HUES6 (cell line): ENCODE data around the gene TRIM52.
"Not testable (repeated sequence)": the region's sequence is repeated elsewhere in the genome, so short reads cannot be mapped to it uniquely, and the experiment has no call there.

Experiments
- H3K27ac ChIP-seq: 2 replicates; pipeline ENCODE4 v1.7.0; 2013; ENCODE audit warnings: low read depth, mild to moderate bottlenecking, low read length, inconsistent platforms
- H3K27me3 ChIP-seq: 2 replicates; pipeline ENCODE4 v1.6.1; 2013; ENCODE audit warnings: low read length; ENCODE audit not compliant: control insufficient read depth, insufficient read depth
- H3K36me3 ChIP-seq: 2 replicates; pipeline ENCODE4 v1.6.1; 2013; ENCODE audit warnings: low read length; ENCODE audit not compliant: control insufficient read depth, insufficient read depth
- H3K4me1 ChIP-seq: 2 replicates; pipeline ENCODE4 v1.6.1; 2013; ENCODE audit warnings: low read length; ENCODE audit not compliant: control insufficient read depth, insufficient read depth
- H3K4me3 ChIP-seq: 2 replicates; pipeline ENCODE4 v1.5.1; 2013; ENCODE audit warnings: low read depth, low read length
- H3K9ac ChIP-seq: one replicate; pipeline ENCODE4 v1.6.1; 2013; ENCODE audit warnings: mild to moderate bottlenecking, low read length
- H3K9me3 ChIP-seq: 2 replicates; pipeline ENCODE4 v1.6.1; 2013; ENCODE audit warnings: low read depth, low read length; ENCODE audit not compliant: control insufficient read depth, insufficient read depth

TRIM52 gene

DNA sequence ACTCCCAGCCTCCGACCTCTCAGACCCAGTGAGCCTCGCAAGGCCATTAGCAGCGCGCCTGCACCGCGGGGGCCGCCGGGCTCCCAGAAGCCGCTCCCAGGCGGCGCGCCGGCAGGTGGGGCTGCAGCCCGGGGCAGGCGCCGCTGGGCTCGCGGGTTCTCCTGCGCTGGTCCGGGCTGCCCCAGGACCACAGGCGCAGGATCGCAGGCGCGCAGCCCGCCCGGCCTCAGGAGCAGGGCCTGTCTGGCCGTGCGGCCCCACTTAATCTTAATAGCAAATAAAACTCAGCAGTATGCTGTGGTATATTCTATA is 12.4 kb upstream of the TRIM52 start:
- not testable (repeated sequence) for H3K9me3 ChIP-seq, H3K27me3 ChIP-seq, H3K27ac ChIP-seq, H3K36me3 ChIP-seq, H3K4me1 ChIP-seq, H3K9ac ChIP-seq
- H3K4me3 ChIP-seq = peak overlapping the region; percentile 44

DNA sequence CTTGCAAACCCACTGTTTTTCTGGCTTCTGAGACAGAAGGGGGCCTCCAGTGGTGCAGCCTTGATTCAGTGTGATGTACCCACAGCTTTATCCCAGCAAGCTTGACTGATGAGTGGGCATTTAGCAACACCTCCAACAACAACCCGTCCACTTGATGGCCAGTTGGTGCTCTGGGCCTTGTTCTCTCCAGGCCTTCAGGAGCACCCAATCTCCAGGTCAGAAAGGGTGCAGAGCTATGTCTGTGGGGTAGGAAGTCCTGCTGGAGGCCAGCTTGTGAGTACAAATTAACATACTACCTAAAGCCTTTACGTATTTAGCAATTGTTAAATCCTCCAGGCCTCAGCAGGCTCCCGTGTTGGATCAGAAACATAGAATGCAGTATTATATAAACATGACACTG is 10.1 kb upstream of the TRIM52 start:
- Histone ChIP-seq H3K4me3 (no peak overlapping the region), H3K9me3 (no peaks in the 10 kb centered on the region), H3K36me3 (no peaks in the 10 kb centered on the region), H3K9ac (no peak overlapping the region), H3K27me3 (no peaks in the 10 kb centered on the region), H3K4me1 (peaks cover 23% of the 10 kb centered on the region), H3K27ac (no peak overlapping the region)

DNA sequence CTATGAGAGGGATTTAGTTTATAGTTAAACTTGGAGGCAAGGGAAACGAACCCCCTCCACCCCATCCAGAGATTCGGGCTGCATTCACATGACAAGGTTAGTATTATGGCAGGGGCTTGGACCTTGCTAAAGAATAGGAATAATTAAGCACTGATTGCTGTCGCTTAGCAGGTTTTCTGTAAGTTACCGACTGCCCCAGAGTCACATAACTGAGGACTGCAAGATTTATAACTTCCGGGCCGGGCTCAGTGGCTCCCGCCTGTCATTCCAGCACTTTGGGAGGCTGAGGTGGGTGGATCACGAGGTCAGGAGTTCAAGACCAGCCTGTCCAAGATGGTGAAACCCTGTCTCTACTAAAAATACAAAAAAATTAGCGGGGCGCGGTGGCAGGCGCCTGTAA is 7.0 kb upstream of the TRIM52 start:
- H3K4me3 ChIP-seq, H3K36me3 ChIP-seq, H3K9me3 ChIP-seq, H3K27me3 ChIP-seq: not testable (repeated sequence)
- peaks cover 34% of the 10 kb centered on the region for H3K4me1 ChIP-seq
- H3K27ac ChIP-seq = peak overlapping the region; percentile 76
- H3K9ac ChIP-seq = peak overlapping the region; percentile 62

DNA sequence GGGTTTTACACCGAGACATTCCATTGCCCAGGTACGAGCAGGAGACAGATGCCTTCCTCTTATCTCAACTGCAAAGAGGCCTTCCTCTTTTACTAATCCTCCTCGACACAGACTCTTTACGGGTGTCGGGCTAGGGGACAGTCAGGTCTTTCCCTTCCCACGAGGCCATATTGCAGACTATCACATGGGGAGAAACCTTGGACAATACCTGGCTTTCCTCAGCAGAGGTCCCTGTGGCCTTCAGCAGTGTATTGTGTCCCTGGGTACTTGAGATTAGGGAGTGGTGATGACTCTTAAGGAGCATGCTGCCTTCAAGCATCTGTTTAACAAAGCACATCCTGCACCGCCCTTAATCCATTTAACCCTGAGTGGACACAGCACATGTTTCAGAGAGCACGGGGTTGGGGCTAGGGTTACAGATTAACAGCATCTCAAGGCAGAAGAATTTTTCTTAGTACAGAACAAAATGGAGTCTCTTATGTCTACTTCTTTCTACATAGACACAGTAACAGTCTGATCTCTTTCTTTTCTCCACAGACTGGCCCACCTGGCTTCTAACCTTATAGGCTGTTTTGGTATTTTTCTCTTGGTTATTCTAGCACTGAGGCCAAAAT is 6.5 kb upstream of the TRIM52 start:
- not testable (repeated sequence) for H3K4me3 ChIP-seq, H3K27me3 ChIP-seq, H3K36me3 ChIP-seq, H3K9me3 ChIP-seq
- H3K27ac ChIP-seq = peak overlapping the region; percentile 76
- H3K9ac ChIP-seq = peak overlapping the region; percentile 62
- H3K4me1 ChIP-seq = peaks cover 34% of the 10 kb centered on the region

DNA sequence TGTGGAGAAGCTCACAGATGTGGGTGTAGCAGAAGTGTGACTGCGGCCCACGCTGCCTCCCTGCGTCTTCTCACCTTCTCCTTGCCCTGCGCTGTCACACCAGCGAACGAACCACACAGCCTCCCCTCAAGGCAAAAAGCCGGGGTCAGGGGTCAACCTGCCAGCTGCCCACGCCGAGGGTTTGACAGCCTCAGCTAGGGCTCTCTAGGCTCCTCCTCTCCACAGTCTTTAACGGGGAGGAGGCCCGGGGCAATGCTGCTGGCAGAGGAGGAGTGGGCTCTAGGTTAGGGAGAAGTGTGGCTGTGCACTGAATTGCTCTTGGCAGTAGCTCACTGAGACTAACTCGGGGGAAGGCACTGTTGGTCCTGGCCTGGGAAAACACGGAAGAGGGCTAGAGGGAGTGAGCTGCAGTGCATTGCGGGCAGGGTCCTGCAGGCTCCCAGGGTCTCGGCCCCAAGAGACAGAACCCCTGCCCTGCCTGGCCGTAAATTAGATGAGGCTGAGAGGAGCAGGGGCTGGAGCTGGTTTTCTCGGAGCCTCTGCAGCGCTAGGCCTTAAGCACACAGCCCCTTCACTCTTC is 4.2 kb upstream of the TRIM52 start:
- no peaks in the 10 kb centered on the region for H3K9me3 ChIP-seq
- H3K36me3 ChIP-seq = peaks cover 8% of the 10 kb centered on the region
- no peak overlapping the region for H3K4me3 ChIP-seq
- no peaks in the 10 kb centered on the region for H3K27me3 ChIP-seq
- peak overlapping the region; percentile 29 for H3K9ac ChIP-seq
- H3K27ac ChIP-seq = no peak overlapping the region
- H3K4me1 ChIP-seq = peaks cover 34% of the 10 kb centered on the region

DNA sequence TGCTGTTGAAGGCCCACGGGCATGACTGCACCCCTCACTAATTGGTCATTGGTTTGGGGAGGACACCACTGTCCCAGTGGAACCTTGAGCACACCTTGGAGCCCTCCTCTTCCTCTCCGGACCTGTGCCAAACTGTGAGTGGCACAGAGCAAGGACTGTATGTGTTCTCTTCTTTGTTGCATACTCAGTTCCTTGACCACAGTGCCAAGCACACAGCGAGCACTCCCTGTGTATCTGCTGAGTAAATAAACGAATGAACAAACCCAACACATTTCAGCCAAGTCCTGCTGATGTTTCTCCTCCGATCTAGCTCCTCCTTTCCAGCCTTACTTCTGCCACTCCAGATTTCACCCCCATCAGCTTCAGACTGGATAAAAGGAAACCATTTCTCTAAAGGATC is 2.7 kb upstream of the TRIM52 start:
- no peaks in the 10 kb centered on the region for H3K9me3 ChIP-seq
- H3K4me3 ChIP-seq = no peak overlapping the region
- no peak overlapping the region for H3K9ac ChIP-seq
- H3K36me3 ChIP-seq = peaks cover 8% of the 10 kb centered on the region
- H3K27me3 ChIP-seq = no peaks in the 10 kb centered on the region
- H3K4me1 ChIP-seq = peaks cover 34% of the 10 kb centered on the region
- H3K27ac ChIP-seq = no peak overlapping the region

DNA sequence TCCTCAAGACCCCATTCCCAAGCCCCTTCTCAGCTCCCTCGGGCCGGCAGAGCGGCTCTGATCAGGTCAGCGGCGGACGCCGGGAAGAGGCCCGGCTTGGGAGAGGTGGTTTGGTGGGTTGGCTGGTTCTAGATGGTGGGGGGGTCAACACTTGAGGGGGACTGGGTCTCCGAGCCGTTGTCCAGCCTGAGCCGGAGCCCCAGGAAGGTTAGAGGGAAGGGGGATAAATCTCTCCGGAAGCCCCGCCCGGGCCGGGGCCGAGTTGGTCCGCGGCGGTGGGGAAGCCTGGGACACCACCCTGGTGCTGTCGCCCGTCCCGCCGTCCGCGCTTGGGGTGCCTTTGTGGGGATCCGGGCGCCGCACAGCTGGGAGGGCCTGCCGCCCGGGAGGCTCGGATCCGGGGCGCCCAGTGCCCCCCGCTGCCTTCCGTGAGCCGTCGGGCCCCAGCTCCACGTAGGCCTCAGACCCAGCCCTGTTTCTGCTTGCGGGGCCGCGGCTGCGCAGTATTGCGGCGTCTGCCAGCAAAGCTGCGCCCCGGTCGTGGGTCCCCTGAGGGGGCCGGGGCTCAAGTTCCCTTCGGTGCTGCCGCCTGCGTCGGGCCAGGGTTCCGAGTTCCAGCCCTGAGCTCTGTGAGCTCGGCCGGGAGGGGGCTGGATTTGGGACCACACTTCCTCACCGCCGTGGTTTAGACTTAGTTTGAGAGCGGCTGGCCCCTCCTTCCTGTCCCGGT is 542 bp upstream of the TRIM52 start:
- Histone ChIP-seq H3K27ac (peak overlapping the region; percentile 97), H3K4me1 (peaks cover 16% of the 10 kb centered on the region), H3K27me3 (no peaks in the 10 kb centered on the region), H3K9ac (peak overlapping the region; percentile 90), H3K36me3 (peaks cover 8% of the 10 kb centered on the region), H3K4me3 (peak overlapping the region; percentile 93), H3K9me3 (no peaks in the 10 kb centered on the region)

DNA sequence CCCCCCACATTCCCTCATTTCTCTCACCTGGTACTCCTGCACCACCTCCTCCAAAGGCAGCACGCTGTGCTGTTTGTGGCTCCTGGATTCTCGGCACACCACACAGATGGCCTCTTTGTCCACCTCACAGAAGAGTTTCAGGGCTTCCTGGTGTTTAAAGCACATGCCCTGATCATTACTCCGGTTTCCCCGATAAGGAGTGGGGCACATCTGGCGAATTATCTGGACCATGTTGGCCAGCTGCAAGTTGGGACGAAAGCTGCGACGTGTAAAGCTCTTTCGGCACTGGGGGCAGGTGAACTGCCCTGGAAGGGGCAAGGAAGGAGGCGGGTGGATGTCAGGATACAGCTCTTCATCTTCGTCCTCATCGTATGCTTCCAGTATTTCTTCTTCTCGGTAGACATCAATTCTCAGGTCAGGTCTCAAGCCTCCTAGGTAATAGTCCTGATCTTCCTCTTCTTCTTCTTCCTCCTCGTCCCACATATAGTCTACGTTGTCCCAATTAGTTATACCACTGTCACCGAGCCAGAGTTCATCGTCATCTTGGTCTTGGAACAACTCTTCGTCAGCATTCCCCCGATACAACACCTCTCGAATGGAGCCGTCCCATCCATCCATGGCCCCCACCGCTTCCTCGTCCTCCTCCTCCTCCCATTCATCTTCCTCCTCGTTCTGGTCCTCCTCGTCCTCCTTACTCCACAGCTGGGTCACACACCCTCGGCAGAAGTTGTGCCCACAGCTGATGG is 796 bp downstream of the TRIM52 start:
- Histone ChIP-seq H3K36me3 (peaks cover 19% of the 10 kb centered on the region), H3K27me3 (no peaks in the 10 kb centered on the region), H3K4me1 (peaks cover 3% of the 10 kb centered on the region; the same call in 1 of the 2 replicates), H3K9ac (peak overlapping the region; percentile 90), H3K9me3 (no peaks in the 10 kb centered on the region), H3K27ac (no peak overlapping the region), H3K4me3 (peak overlapping the region; percentile 93)

DNA sequence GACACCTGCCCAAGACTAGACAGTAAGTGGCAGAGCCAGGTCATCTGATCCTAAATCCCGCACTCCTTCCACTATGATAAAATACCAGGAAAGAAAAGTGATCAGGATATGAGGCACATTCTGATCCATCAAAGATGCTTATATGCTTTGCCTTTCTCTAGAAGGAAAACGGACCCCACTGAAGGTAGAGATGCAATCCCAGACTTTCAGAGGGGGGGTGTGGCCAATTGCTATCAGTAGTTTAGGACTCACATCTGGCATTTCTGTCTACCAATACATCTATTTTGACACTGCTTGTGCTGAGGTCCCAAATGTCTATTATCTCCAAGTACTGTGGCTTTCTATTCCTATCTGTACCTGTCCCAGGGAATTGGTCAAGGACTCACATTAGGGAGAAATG is 1.7 kb downstream of the TRIM52 start:
- Histone ChIP-seq H3K27me3 (no peaks in the 10 kb centered on the region), H3K36me3 (peaks cover 27% of the 10 kb centered on the region), H3K27ac (no peak overlapping the region), H3K9ac (peak overlapping the region; percentile 90), H3K9me3 (no peaks in the 10 kb centered on the region), H3K4me3 (peak overlapping the region; percentile 93), H3K4me1 (no peaks in the 10 kb centered on the region)

DNA sequence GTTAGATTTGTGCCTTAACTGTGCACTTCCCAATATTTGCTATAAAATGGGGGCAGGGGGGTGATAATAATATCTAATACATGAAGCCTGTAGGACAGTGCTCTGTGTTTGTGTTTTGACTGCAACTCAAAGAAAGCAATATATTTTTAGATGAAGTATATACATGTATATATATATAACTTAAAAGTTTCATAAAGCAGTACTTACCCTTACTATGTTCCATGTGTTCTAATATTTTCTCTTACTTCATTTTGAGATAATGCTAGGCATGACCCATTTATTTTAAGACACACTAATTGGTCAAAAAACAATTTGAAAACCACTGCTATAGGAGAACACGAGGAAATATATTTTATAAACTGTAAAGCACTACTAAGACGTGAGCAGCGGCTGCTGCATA is 2.4 kb downstream of the TRIM52 start:
- Histone ChIP-seq H3K36me3 (peaks cover 28% of the 10 kb centered on the region), H3K9ac (no peak overlapping the region), H3K27me3 (no peaks in the 10 kb centered on the region), H3K4me3 (peak overlapping the region; percentile 93), H3K9me3 (no peaks in the 10 kb centered on the region), H3K27ac (no peak overlapping the region), H3K4me1 (no peaks in the 10 kb centered on the region)
